D721Med (cell line): ENCODE results near the gene NCAM1.

Experiments used
- DNase-seq: peaks from one replicate; pipeline ENCODE4 v3.0.0; 2011; ENCODE audit warnings: low spot score; ENCODE audit not compliant: insufficient read length
- FAIRE-seq: peaks from 2 replicates; lab custom pipeline; 2011; peaks lifted over from hg19 to GRCh38; lab: Jason Lieb, UNC
- TF ChIP-seq, protein P1 (sequence below): IDR thresholded peaks from 2 replicates; pipeline ENCODE4 v1.5.1; 2012; ENCODE audit warnings: mild to moderate bottlenecking, control low read depth; ENCODE audit not compliant: insufficient read depth; ENCODE audit errors: missing control alignments

The NCAM1 gene

DNA sequence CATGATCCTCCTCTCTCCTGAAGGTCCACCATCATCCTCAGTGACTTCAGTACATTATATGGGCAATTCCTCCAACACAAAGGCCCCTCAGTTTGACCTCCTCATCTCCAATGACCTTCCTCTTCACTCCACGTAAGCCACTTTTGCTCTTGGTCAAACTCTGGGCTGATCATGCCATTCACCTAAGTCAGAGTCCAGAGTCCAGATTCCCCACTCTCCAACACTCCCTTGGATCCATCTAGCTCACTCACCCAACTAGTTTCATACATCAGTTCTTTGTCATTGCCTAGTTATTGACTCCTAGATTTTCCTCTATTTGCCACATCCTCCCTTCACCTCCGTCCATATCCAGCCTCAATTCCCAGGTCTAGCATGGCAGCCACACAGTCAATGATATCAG is 322.7 kb downstream of the NCAM1 start:
- TF ChIP-seq, protein P1, sequence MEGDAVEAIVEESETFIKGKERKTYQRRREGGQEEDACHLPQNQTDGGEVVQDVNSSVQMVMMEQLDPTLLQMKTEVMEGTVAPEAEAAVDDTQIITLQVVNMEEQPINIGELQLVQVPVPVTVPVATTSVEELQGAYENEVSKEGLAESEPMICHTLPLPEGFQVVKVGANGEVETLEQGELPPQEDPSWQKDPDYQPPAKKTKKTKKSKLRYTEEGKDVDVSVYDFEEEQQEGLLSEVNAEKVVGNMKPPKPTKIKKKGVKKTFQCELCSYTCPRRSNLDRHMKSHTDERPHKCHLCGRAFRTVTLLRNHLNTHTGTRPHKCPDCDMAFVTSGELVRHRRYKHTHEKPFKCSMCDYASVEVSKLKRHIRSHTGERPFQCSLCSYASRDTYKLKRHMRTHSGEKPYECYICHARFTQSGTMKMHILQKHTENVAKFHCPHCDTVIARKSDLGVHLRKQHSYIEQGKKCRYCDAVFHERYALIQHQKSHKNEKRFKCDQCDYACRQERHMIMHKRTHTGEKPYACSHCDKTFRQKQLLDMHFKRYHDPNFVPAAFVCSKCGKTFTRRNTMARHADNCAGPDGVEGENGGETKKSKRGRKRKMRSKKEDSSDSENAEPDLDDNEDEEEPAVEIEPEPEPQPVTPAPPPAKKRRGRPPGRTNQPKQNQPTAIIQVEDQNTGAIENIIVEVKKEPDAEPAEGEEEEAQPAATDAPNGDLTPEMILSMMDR, result no peak
- DNase-seq (no peak), FAIRE-seq (no peak)

DNA sequence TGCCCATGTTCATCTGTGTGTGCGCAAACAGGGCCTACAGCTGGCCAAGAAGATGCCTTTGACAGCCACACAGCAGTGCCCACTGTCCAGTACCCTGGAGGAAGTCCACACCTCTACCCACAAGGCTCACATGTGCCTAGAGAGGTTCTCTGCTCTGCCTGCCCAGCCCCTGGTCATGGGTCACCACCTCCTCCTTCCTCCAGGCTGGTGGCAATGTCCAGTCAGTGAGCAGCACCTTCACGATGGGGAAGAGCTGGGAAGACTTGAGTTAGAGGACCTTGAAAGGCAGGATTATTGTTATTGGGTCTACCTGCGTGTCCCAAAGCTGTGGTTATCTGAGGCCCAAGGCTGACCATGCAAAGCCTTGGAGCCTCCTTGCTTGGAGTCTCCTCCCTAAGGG is 324.8 kb downstream of the NCAM1 start:
- FAIRE-seq, result no peak
- TF ChIP-seq, protein P1, result no peak

DNA sequence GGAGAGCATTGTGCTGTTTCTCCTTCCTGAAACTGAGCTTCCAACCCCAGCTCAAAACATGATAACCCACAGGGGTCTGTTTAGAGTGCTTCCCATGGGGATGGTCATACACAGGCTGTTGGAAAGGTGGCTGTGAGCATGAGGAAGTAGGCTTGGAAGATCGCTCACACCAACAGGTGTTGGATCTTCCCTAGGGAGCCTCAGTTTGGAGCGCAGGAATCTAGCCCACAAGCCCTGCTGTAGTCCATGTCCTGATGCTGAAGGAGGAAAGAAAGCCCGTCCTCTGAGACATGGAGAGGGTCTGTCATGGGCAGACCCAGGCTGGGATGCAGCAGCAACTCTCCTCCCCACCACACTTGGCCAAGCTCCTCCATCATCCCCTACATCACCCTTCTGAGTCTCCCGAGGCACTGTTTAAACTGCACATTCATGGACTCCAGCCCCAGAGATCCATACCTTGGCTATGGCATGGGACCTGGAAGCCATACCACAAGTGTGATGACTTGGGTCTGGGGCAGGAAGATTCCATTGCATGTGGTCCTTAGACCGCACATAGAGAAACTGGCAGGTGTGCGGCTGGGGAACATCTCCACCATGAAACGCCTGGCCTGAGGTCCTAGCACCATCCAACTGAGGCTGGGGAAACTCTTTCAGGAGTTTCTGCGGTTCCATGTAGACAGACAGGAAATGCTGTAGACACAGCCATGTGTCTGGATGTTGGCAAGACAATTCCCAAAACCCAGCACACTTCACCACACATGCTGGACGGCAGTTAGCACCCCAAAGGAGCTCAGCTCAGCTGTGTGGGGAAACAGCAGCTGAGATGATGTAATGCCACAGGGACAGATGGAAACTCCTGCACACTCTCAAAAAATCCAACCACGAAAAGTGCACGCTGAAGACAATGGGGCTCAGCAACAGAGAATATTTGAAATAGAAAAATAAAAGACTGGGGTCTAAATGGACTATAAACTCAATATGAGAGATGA is 325.6 kb downstream of the NCAM1 start:
- FAIRE-seq, result no peak
- DNase-seq, result no peak
- TF ChIP-seq, protein P1, result no peak

More for the DNA sequence above, 324.8 kb downstream of the NCAM1 start:
- DNase-seq, result no peak

DNA sequence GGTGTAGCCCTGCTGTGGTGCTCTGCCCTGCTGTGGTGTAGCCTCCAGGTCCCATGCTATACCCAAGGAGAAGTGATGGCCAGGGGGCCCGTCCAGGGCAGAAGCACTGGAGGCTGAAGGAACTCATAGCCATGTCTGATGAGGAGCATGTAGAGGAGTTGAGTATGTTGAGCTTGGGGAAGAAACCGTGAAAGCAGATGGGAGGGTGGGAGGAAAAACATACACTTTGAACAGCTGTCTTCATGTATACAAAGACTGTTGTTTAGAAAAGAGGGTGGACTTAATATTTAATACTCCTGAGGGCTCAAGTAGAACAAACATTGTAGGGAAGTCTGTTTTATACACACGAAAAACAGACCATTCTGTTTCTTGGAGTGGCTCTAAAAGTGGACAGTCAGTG is 326.6 kb downstream of the NCAM1 start:
- TF ChIP-seq, protein P1, result no peak
- FAIRE-seq, result no peak
- no peak for DNase-seq

DNA sequence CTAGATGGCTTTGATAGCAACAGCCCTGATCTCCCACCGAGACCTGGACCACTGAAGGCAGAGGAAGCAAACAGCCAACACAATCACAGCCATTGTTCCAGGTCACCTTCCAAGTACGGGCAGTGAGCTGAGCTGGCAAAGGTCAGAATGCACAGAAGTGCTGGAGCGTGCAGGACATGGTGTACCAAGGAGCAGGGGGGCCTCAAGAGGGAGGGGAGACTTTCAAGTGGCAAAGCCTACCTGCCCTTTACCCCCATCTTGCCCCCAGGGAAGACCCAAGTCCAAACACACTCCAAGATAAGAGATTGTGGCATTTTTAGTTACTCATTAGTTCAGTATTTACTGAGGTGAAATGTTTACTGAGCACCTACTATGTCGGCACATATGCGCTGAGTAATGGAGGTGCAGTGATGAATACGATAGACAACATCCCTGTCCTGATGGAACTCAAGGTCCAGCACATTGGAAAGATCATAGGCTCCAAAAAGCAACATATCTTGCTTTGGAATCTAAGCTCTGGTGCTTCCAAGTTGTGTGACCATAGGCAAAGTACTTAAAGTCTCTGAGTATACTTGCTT is 327.2 kb downstream of the NCAM1 start:
- no peak for FAIRE-seq
- TF ChIP-seq, protein P1, result no peak
- no peak for DNase-seq

DNA sequence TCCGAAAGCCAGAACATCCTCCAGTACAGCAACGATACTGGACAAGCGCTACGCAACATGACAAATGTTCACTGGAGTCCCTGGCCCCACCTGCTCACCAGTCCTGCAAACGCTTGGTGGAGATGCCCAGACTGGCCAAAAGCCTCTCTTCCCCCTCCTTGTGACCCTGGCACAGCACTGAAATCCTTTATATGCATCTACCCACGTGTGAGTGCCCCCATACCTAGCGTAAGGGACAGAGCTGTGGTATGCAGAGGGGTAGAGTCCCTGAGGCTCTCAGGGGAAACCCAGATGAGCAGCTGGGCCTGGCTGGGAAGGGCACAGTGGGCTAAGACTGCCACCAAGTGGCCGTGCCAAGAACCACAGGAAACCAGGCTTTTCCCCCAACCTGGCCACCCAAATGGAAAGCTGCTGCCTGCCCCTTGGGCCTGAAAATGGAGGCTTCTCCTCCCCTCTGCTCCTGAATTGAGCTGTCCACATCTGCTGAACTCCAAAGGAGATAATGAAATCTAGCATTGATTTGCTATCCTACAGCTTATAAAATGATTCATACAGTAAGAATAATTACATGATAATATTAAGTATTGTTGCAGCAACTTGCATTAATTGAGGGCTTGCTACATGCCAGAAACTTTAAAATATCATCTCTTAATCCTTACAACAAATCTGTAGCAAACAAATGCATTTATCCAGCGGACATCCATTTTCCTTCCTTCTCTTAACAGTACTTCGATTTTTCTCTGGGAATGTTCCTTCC is 328.4 kb downstream of the NCAM1 start:
- DNase-seq, result peak; percentile 64
- TF ChIP-seq, protein P1, result peak; percentile 94
- no peak for FAIRE-seq
